NCI-H524 treated with DMSO at 0.1 percent for 48 hours (cell line): ENCODE results near the gene CHRM2.

Source experiments
- DNase-seq: peaks from one replicate; lab custom pipeline; 2025; lab: John Stamatoyannopoulos, UW

The CHRM2 gene

GRCh38 chr7:137026176-137026500, 157.7 kb downstream of the CHRM2 start:
- DNase-seq, result no peak

GRCh38 chr7:137032436-137032835, 164.0 kb downstream of the CHRM2 start:
- DNase-seq, result no peak

GRCh38 chr7:137036768-137037167, 168.3 kb downstream of the CHRM2 start:
- no peak for DNase-seq

GRCh38 chr7:137038706-137039105, 170.3 kb downstream of the CHRM2 start:
- no peak for DNase-seq

DNA sequence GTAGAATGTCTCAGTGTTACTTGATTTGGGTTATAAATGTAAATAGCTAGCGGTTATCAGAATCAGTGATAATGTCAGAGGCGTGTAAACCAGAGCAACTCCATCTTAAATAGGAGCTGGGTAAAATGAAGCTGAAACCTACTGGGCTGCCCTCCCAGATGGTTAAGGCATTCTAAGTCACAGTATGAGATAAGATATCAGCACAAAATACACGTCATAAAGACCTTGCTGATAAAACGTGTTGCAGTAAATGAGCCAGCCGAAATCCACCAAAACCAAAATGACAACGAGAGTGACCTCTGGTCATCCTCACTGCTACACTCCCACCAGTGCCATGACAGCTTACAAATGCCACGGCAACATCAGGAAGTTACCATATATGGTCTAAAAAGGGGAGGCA, 172.3 kb downstream of the CHRM2 start:
- no peak for DNase-seq

DNA sequence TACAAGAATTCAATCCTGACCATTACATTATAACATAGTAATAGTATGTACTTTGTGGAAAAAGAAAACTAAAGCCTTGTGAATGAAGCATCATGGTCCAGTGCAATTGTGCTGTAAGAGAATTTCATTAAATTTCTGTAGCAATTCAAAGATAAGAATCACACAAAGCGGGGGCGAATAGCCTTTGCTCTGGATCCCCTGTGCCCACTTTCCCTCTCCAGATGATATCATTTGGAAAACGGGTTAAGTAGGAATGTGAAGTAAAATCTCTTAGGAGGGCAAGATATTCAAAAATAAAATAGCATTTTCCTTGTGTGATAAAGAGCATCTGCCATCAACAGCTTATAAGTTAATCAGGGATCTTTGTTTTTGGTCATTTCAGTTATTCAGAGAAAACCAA, 177.1 kb downstream of the CHRM2 start:
- DNase-seq, result no peak

- no peak for DNase-seq
Measured at GRCh38 chr7:137069249-137069963, 201.0 kb downstream of the CHRM2 start.
